HG03432 (cell line): ENCODE results near the gene CCR7.

Experiments
- ATAC-seq: cut with Tn5 transposase; IDR thresholded peaks from one replicate; pipeline ENCODE4 v1.9.1; 2021; ENCODE audit warnings: mild to moderate bottlenecking, moderate library complexity; ENCODE audit not compliant: unreplicated experiment

CCR7 gene

GRCh38 chr17:40563220-40564052 lies 1.8 kb downstream of the CCR7 start:
- no peak for ATAC-seq

DNA sequence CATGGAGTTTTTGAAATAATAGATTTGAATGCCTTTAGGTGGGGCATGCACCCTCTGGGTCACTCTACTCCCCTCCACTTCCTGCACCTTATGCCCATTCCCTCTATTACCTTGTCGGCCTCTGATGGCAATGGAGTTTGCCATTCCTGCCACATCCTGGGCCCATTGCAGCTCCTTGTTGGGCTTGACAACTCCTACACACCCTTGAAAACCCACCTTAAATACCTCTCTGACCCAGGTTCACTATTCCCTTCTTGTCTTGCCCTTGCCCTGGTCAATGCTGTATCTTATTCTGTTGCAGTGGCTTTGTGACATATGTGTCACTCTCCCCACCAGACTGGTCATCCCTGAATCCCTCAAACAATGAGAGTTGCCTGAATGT lies 2.4 kb downstream of the CCR7 start:
- ATAC-seq, result no peak

GRCh38 chr17:40561871-40562611 lies 3.2 kb downstream of the CCR7 start:
- ATAC-seq, result peak; percentile 30

- ATAC-seq, result peak; percentile 27
Observed at GRCh38 chr17:40561294-40561870, 3.9 kb downstream of the CCR7 start.

DNA sequence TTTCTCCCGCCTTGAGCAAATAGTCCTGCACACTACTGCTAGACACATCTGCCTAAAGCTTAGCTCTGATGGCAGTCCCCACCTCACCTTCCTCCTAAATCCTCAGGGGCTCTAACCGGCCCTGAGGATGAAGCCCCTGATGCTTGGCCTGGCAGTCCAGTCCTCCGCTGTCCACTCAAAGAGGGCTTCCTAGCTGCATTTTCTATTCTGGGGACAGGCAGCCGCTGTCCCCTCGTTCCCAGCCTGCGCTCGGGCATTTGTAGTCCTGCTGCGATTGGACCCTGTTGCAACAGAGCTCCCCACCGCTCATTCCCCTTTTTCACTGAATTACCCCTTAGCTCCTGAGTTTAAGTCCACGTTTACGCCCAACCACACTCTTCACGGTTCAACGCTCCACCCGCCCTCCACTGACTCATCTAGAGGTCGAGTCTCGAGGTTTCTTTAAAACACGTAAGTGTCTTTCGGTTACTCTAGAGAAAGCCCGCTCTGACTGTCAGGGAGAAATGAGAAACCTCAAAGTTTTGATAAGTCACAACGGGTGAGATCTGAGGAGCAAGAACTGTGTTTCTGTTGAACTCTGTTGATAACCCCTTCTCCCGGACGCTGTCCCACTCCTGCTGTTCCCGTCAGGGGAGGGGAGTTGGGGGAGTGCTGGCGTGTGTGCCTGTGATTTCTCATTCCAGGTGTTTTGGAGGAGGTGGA lies 4.5 kb downstream of the CCR7 start:
- ATAC-seq, result peak; percentile 44

GRCh38 chr17:40559954-40560591 lies 5.2 kb downstream of the CCR7 start:
- no peak for ATAC-seq

- ATAC-seq, result no peak
Observed at GRCh38 chr17:40559564-40559916, 5.7 kb downstream of the CCR7 start.

GRCh38 chr17:40558890-40559563 lies 6.2 kb downstream of the CCR7 start:
- no peak for ATAC-seq

- ATAC-seq, result no peak
Observed at GRCh38 chr17:40558300-40558889, 6.9 kb downstream of the CCR7 start.

DNA sequence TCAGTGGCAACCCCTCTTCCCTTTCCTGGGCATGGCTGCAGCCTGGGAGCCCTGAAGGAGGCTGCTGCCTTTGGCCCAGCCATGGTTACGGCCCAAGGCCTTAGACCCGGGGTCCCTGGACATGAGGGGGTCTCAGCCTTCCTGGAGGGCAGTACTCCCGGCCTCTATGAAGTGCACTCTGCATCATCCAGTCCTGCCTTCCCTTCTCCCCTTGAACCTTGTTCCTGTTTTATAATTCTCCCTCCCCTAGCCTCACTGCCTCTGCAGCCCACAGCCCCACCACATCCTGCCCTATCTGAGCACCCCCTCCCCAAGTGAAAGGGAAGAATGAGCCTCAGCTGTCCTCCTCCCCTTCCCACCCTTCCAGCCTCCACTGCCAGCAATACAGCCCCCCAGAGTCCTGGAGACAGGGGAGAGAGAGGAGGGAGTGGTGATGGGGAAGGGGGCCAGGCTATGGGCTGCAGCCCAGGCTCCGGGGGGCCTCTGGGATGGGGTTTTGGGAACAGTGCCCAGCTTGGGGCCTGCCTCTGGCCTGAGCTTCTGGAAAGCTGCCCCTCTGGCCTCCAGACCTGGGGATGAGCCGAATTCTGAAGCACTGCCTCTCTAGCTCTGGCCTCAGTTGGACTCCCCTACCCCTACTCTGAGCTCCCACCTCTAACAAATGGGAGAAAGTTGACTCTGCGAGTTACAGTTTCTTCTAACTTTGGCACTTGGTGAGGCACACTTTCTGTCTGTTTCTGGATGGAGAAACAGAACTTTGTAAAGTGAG lies 7.6 kb downstream of the CCR7 start:
- ATAC-seq, result no peak

GRCh38 chr17:40556884-40557414 lies 8.3 kb downstream of the CCR7 start:
- no peak for ATAC-seq

GRCh38 chr17:40556198-40556661 lies 9.0 kb downstream of the CCR7 start:
- no peak for ATAC-seq

DNA sequence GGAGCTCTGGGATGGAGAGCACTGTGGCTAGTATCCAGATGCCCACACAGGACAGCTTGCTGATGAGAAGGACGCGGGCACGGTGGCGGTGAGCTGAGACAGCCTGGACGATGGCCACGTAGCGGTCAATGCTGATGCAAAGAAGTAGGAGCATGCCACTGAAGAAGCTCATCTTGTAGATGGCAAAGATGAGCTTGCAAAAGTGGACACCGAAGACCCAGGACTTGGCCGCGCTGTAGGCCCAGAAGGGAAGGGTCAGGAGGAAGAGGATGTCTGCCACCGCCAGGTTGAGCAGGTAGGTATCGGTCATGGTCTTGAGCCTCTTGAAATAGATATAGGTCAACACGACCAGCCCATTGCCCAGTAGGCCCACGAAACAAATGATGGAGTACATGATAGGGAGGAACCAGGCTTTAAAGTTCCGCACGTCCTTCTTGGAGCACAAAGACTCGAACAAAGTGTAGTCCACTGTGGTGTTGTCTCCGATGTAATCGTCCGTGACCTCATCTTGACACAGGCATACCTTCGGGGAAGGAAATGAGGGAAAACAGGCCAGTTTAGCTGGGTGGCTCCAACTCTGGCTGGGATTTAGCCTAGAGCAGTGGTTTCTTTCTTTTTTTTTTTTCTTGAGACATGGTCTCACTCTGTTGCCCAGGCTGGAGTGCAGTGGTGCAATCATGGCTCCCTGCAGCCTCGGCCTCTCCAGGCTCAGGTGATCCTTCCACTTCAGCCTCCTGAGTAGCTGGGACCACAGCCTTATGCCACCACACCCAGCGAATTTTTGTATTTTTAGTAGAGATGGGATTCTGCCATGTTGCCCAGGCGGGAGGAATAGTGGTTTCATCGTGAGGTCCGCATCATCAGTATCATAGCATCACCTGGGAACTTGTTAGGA lies 9.7 kb downstream of the CCR7 start:
- no peak for ATAC-seq

- no peak for ATAC-seq
Observed at GRCh38 chr17:40554646-40555295, 10.5 kb downstream of the CCR7 start.

- no peak for ATAC-seq
Observed at GRCh38 chr17:40553694-40554534, 11.4 kb downstream of the CCR7 start.
